Measurements from ENCODE around the gene CYB561A3. TPM values are rescaled to one million over a fixed set of nuclear protein-coding genes. Genes with fewer than 3 reads are reported as not detected.
A peak's percentile ranks its signal among the peaks of the same experiment; 100 is the strongest.

Gene CYB561A3
- 32.9 and 91.3 TPM in 2 replicates for polyA plus RNA-seq (2011; rRNA removed)
- polyA minus RNA-seq (2011; rRNA and poly(A)+ RNA removed) = 27.8 and 30.4 TPM in 2 replicates

GRCh38 chr11:61361741-61362541 is at the start of gene CYB561A3, which contains the start of gene TMEM138:
CYB561A3 (minus strand) TSS chr11:61361882; CDS start chr11:61356713, 5,169 bp downstream.
TMEM138 (plus strand) TSS chr11:61362374; CDS start chr11:61364391, 2,017 bp downstream.
- POLR2A ChIA-PET = interaction anchor here (0.6 to 1.3 kb wide), 3 partner anchors 17 to 356 kb away, joined by 3 to 10 read pairs (median 5); no protein-coding TSS in a partner anchor
- Histone ChIP-seq H3K36me3 (ENCODE audit: control insufficient read depth, insufficient read depth, low read length) (peaks cover 5% of the 10 kb centered on the region; the same call in 1 of the 2 replicates), H3K4me3 (ENCODE audit: low read depth, low read length) (peak within 1 kb of the TSS; percentile 77), H3K27me3 (ENCODE audit: control insufficient read depth, insufficient read depth, low read length) (no peaks in the 10 kb centered on the region)
- DNase-seq (ENCODE audit: low read depth) = peak; percentile 73
- CTCF ChIA-PET = interaction anchor here (1.1 to 7.6 kb wide), 4 partner anchors 12 to 30 kb away, joined by 3 to 60 read pairs (median 31); partner anchors contain the start of genes DDB1, TKFC and TMEM216
- TF ChIP-seq CTCF (IDR thresholded peaks at IDR 0.05; ENCODE audit: insufficient read depth, low read depth, low read length) = no peak

GRCh38 chr11:61406991-61407728 is 45.5 kb upstream of the CYB561A3 start:
- ChIA-PET POLR2A (no interaction called here), CTCF (interaction anchor here (1.1 kb wide), 1 partner anchor 14 kb away, joined by 4 read pairs; no protein-coding TSS in a partner anchor)
- peaks cover 30% of the 10 kb centered on the region for H3K36me3 ChIP-seq (ENCODE audit: control insufficient read depth, insufficient read depth, low read length)
- no peaks in the 10 kb centered on the region for H3K27me3 ChIP-seq (ENCODE audit: control insufficient read depth, insufficient read depth, low read length)
- H3K4me3 ChIP-seq (ENCODE audit: low read depth, low read length) = no peak overlapping the region
- DNase-seq (ENCODE audit: low read depth) = no peak
- TF ChIP-seq CTCF (IDR thresholded peaks at IDR 0.05; ENCODE audit: insufficient read depth, low read depth, low read length) = no peak

GRCh38 chr11:61406067-61406466 is 44.4 kb upstream of the CYB561A3 start:
- TF ChIP-seq CTCF (IDR thresholded peaks at IDR 0.05; ENCODE audit: insufficient read depth, low read depth, low read length) = no peak
- ChIA-PET POLR2A (no interaction called here), CTCF (no interaction called here)
- peaks cover 27% of the 10 kb centered on the region for H3K36me3 ChIP-seq (ENCODE audit: control insufficient read depth, insufficient read depth, low read length)
- no peak overlapping the region for H3K4me3 ChIP-seq (ENCODE audit: low read depth, low read length)
- no peaks in the 10 kb centered on the region for H3K27me3 ChIP-seq (ENCODE audit: control insufficient read depth, insufficient read depth, low read length)
- DNase-seq (ENCODE audit: low read depth) = no peak

- H3K4me3 ChIP-seq (ENCODE audit: low read depth, low read length) = no peak overlapping the region
- no peak for TF ChIP-seq CTCF (IDR thresholded peaks at IDR 0.05; ENCODE audit: insufficient read depth, low read depth, low read length)
- ChIA-PET CTCF (interaction anchor here (1.0 kb wide), 1 partner anchor 234 kb away, joined by 3 read pairs; no protein-coding TSS in a partner anchor), POLR2A (no interaction called here)
- no peaks in the 10 kb centered on the region for H3K27me3 ChIP-seq (ENCODE audit: control insufficient read depth, insufficient read depth, low read length)
- DNase-seq (ENCODE audit: low read depth) = no peak
- H3K36me3 ChIP-seq (ENCODE audit: control insufficient read depth, insufficient read depth, low read length) = peaks cover 21% of the 10 kb centered on the region
Measured at GRCh38 chr11:61404641-61405040, 43.0 kb upstream of the CYB561A3 start.

GRCh38 chr11:61404103-61404502 is 42.4 kb upstream of the CYB561A3 start:
- no peak for DNase-seq (ENCODE audit: low read depth)
- ChIA-PET CTCF (interaction anchor here (1.0 to 1.1 kb wide), 2 partner anchors 18 to 235 kb away, joined by 3 read pairs; no protein-coding TSS in a partner anchor), POLR2A (no interaction called here)
- H3K36me3 ChIP-seq (ENCODE audit: control insufficient read depth, insufficient read depth, low read length) = peaks cover 21% of the 10 kb centered on the region
- no peaks in the 10 kb centered on the region for H3K27me3 ChIP-seq (ENCODE audit: control insufficient read depth, insufficient read depth, low read length)
- no peak overlapping the region for H3K4me3 ChIP-seq (ENCODE audit: low read depth, low read length)
- no peak for TF ChIP-seq CTCF (IDR thresholded peaks at IDR 0.05; ENCODE audit: insufficient read depth, low read depth, low read length)

All from BJ (cell line).